GM20000 (cell line): ENCODE measurements around the gene PLPP3.

ENCODE experiments used
- DNase-seq: peaks from one replicate; pipeline ENCODE4 v3.0.0; 2012; ENCODE audit warnings: low spot score
- TF ChIP-seq, protein P1 (sequence below): IDR thresholded peaks from 2 replicates; pipeline ENCODE4 v1.5.1; 2012; ENCODE audit warnings: mild to moderate bottlenecking, control low read depth; ENCODE audit errors: extremely low read depth, missing control alignments

PLPP3 gene

DNA sequence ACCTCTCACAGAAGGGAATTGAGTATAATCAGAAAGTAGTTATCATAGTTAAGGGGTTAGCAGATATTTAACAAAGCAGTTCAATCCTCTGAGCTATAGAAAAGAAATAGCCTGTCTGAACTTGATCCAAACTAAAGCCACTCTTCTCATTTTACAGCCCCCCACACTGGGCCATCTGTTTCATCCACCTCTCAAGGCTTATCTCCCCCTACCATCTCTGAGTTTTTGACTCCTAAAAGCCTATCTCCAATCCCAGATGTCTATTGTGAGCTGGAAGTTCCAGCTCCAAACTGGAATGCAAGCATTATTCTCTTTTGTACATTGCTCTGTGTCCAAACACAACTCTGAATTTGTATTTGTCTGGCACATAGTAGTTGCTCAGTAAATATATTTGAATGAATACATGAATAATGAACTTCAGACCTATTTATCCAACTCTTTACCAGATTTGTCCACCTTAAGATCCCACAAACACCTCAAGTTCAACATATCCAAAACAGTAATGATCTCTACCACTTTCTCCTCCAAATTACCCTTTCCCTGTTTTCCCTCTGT is 98.1 kb downstream of the PLPP3 start:
- no peak for DNase-seq
- TF ChIP-seq, protein P1, sequence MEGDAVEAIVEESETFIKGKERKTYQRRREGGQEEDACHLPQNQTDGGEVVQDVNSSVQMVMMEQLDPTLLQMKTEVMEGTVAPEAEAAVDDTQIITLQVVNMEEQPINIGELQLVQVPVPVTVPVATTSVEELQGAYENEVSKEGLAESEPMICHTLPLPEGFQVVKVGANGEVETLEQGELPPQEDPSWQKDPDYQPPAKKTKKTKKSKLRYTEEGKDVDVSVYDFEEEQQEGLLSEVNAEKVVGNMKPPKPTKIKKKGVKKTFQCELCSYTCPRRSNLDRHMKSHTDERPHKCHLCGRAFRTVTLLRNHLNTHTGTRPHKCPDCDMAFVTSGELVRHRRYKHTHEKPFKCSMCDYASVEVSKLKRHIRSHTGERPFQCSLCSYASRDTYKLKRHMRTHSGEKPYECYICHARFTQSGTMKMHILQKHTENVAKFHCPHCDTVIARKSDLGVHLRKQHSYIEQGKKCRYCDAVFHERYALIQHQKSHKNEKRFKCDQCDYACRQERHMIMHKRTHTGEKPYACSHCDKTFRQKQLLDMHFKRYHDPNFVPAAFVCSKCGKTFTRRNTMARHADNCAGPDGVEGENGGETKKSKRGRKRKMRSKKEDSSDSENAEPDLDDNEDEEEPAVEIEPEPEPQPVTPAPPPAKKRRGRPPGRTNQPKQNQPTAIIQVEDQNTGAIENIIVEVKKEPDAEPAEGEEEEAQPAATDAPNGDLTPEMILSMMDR, result no peak

DNA sequence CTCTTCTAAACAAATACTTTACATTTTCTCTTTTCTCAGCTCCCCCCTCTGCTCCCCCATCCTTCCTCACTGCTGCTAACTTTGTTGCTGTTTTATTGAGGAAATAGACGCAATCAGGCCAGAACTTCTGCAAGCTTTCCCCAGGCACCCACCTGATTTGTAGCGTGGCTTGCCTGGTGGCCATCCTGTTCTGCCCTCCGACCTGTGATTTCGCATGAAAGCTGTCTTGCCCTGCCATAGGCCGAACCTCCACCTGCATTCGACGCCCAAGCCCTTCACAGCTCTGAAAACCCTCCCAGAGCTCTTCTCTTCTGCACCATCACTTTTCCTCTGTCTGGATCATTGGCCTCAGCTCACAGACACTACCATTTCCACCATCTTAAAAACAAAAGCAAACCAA is 100.6 kb downstream of the PLPP3 start:
- DNase-seq, result no peak
- TF ChIP-seq, protein P1, result no peak

DNA sequence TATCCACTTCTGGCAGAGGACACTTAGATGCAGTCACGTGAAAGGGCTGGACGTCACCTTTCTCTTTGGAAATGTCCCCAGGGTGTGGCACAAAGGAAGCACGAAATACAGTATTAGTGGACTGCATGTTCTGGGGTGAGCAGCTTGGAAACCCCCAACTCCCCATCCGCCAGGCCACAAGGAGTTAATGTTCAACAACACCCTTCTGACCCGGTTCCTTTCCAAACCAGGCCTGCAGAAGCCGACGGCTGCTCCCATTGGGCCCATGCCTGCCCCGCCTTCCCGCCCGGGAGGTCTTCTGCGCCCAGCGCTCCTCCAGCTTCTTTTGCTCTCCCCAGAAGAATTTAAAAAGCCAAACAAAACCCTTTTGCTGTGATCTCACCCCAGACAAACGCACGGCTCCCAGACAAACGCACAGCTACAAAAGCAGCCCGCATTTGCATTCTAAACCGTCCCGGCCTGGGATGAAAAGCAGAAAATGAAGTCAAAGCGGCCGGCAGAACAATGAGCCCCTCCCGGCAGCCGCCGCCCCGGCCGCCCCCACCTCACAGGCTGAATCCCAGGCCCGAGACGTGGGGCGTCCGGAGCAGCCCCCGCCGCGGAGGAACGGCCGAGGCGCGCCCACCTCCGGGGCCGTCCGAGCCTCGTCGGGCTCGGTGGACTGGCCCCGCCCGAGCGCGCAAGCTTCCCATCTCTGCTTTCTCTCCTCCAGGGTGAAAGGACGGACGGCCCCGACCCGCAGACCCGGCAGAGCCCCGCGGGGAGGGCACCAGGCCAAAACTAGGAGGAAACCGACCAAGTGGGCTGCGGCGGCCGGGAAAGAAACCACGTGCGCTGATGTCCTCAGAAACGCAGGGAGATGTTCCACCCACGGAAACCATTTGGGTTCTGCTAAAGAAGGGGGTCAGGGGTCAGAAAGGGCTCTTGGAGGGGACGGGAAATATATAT is 101.9 kb downstream of the PLPP3 start:
- TF ChIP-seq, protein P1, result no peak
- DNase-seq, result peak; percentile 35

DNA sequence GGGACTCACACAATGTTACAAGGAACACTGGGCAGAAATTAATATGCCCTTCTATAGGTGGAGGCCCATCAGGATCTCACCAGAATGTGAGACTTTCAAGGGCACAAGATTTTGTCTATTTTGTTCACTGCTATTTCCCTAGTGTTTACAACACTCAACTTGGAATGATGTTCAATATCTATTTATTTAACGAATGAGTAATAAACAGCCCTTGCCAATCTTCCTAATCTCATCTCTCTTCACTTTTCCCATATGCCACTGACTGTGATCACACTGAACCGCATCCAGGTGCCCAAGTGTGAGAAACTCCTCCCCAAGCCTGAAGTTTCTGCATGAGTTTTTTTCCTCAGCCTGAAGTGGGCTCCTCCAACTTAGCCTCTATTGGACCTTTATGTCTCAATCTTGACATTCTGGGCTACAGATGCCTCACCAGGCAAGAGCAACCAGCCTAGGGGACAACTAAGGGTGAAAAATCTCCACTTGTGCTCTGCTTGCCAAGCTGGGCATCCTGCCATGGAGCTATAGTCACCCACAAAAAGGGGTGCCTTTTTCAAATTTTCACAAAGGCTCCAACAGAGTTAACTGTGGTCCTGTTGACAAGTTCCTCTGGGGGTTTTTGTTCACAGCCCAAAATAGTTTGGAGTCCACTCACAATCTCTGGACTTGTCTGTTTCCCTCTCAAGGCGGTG is 105.6 kb downstream of the PLPP3 start:
- DNase-seq, result no peak
- TF ChIP-seq, protein P1, result no peak

DNA sequence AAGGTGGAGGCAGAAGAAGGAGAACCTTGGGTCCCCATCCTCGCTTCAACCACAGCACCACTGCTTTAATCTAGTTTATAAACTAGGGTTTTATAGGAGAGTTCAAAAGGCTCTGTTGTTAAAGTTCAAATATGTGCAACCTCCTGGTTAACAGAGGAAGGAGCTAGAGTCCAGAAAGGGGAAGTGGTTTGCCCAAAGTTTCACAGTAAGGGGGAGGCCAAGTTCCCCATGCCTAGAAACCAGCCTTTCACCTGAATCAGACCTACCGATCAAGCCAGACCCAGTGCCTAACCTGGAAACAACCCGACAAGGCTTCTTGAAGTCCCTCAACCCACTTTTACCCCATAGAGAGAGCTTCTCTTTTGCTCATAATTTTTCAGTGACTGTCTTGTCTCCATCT is 106.5 kb downstream of the PLPP3 start:
- TF ChIP-seq, protein P1, result no peak
- DNase-seq, result peak; percentile 72

DNA sequence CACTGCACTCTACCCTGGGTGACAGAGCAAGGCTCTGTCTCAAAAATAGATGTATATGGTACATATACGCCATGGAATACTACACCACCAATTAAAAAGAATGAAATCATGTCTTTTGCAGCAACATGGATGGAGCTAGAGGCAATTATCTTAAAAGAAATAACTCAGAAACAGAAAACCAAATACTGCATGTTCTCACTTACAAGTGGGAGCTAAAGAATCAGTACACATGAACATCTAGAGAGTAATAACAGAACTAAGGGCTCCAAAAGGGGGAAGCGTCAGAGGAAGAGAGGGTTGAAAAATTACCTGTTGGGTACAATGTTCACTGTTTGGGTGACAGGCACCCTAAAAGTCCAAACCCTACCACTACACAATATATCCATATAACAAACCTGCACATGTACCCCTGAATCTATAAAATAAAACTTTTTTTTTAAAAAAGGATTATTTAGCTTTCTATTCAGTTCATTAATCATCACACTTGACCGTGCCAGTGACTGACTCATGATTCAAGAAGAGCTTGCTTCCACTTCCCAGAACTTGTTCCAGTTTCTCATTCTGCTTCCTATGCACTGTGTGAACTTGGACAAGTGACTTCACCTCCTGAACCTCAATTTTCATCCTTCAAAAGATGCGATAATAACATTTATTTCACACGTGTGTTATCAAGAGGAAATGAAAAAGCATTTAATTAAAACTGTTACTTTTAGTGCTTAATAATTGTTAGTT is 109.6 kb downstream of the PLPP3 start:
- TF ChIP-seq, protein P1, result no peak
- DNase-seq, result no peak
